ENCODE measurements around the gene MEP1A. TPM values are rescaled to one million over a fixed set of nuclear protein-coding genes. Genes with fewer than 3 reads are reported as not detected.

The MEP1A gene
- total and polyA plus RNA-seq, 3 experiments from 2014 or later = not detected

DNA sequence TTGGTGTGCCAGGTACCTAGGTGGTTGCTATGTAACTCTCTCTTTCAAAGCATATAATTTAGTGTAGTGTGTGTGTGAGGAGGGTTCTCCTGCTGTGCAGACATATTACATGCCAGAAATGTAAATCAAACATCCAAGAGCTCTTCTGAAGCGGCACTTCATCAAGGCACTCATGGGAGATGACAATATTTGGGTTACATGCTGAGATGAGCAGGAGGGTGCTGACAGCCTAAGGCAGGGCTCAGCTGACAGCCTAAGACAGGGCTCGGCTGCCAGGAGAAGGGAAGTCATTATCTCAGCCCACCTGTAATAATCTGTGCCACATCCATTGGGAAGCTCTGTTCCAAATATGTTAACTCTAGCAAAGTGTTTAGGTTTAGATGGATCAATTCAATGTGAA is 89.5 kb downstream of the MEP1A start:
- Histone ChIP-seq H3K36me3 (ENCODE audit: insufficient read depth, low read length) (no peaks in the 10 kb centered on the region), H3K4me3 (ENCODE audit: low read length) (no peak overlapping the region), H3K4me1 (ENCODE audit: insufficient read depth, low read length) (no peaks in the 10 kb centered on the region), H3K27me3 (ENCODE audit: insufficient read depth, low read length, poor library complexity, severe bottlenecking) (no peaks in the 10 kb centered on the region), H3K9me3 (ENCODE audit: low read length) (no peaks in the 10 kb centered on the region), H3K27ac (ENCODE audit: low read depth, low read length) (no peak overlapping the region)
- Mint-ChIP-seq H3K27me3 (peaks cover 3 to 10% of the 10 kb centered on the region in 2 donors), H3K9me3 (peaks cover 0 to 2% (median 0%) of the 10 kb centered on the region in 5 donors), H3K4me1 (no peaks in the 10 kb centered on the region), H3K27ac (no peak overlapping the region), H3K4me3 (no peak overlapping the region), H3K36me3 (no peaks in the 10 kb centered on the region)
- ChIA-PET CTCF (no interaction called here), POLR2A (no interaction called here)
- DNase-seq = no peak

DNA sequence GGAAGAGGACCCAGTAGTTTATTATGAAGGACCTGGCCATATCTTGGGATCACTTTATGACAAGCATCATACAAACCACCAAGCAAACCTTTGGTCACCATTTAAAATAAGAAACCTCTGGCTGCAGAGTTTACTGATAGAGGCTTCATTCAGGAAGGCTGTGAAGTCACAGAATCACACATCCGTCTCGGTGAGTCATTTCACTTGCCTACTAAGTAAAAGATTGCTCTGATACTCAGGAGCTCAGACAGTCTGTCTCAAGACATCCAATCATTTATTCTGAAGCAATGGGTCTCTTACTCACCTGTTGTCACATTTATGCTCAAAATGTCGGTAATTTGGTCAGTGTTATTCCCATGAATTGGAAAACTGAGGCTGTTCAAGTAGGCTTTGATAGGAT is 94.8 kb downstream of the MEP1A start:
- ChIA-PET POLR2A (no interaction called here), CTCF (no interaction called here)
- DNase-seq = no peak
- Mint-ChIP-seq H3K27ac (no peak overlapping the region), H3K27me3 (peaks cover 0 to 5% of the 10 kb centered on the region in 2 donors), H3K36me3 (no peaks in the 10 kb centered on the region), H3K4me3 (no peak overlapping the region), H3K9me3 (no peaks in the 10 kb centered on the region), H3K4me1 (no peaks in the 10 kb centered on the region)
- Histone ChIP-seq H3K4me1 (ENCODE audit: insufficient read depth, low read length) (no peaks in the 10 kb centered on the region), H3K4me3 (ENCODE audit: low read length) (no peak overlapping the region), H3K27ac (ENCODE audit: low read depth, low read length) (no peak overlapping the region), H3K27me3 (ENCODE audit: insufficient read depth, low read length, poor library complexity, severe bottlenecking) (no peaks in the 10 kb centered on the region), H3K36me3 (ENCODE audit: insufficient read depth, low read length) (no peaks in the 10 kb centered on the region), H3K9me3 (ENCODE audit: low read length) (no peaks in the 10 kb centered on the region)

DNA sequence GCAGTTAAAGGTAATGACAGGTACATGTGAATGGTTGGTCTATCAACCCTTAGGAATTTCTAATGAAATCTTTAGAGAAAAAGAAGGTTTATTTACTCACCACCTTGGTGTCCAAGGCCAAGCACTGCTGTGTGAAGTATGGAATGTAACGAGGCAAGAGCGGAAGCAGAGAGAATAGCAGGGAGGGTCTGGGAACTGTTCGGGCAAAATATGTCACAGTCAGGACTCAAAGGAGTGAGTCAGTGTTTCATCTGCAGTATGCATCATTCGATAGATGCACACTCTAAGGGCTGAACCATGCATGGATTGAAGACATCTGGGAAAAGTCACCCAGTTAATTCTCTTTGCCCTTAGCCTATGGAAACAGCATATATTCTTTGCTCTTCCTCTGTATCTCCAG is 95.4 kb downstream of the MEP1A start:
- Histone ChIP-seq H3K4me1 (ENCODE audit: insufficient read depth, low read length) (no peaks in the 10 kb centered on the region), H3K27ac (ENCODE audit: low read depth, low read length) (no peak overlapping the region), H3K27me3 (ENCODE audit: insufficient read depth, low read length, poor library complexity, severe bottlenecking) (no peaks in the 10 kb centered on the region), H3K4me3 (ENCODE audit: low read length) (no peak overlapping the region), H3K36me3 (ENCODE audit: insufficient read depth, low read length) (no peaks in the 10 kb centered on the region), H3K9me3 (ENCODE audit: low read length) (no peaks in the 10 kb centered on the region)
- CTCF ChIA-PET = no interaction called here
- Mint-ChIP-seq H3K27me3 (peaks cover 0 to 5% of the 10 kb centered on the region in 2 donors), H3K4me1 (no peaks in the 10 kb centered on the region), H3K4me3 (no peak overlapping the region), H3K36me3 (no peaks in the 10 kb centered on the region), H3K27ac (no peak overlapping the region), H3K9me3 (no peaks in the 10 kb centered on the region)
- no peak for DNase-seq
- POLR2A ChIA-PET = no interaction called here

Other genes with a start within 250 kb of the MEP1A start
- not detected for gene CYP39A1, start 140.6 kb upstream of the MEP1A start, total RNA-seq
- gene CYP39A1, start 140.6 kb upstream of the MEP1A start, polyA plus RNA-seq = not detected
- gene SLC25A27, start 140.4 kb upstream of the MEP1A start, total RNA-seq = under 1 TPM; 0.38 to 0.85 TPM
- gene SLC25A27, start 140.4 kb upstream of the MEP1A start, polyA plus RNA-seq = not detected
- not detected for gene TDRD6, start 105.5 kb upstream of the MEP1A start, total RNA-seq
- gene TDRD6, start 105.5 kb upstream of the MEP1A start, polyA plus RNA-seq = not detected
- gene PLA2G7, start 58.0 kb upstream of the MEP1A start, total RNA-seq = 1 to 10 TPM; 2.1 to 2.4 TPM
- gene PLA2G7, start 58.0 kb upstream of the MEP1A start, polyA plus RNA-seq = not detected
- gene ANKRD66, start 46.5 kb upstream of the MEP1A start, total RNA-seq = not detected
- not detected for gene ANKRD66, start 46.5 kb upstream of the MEP1A start, polyA plus RNA-seq
- gene ADGRF5, start 128.5 kb downstream of the MEP1A start, total RNA-seq = not detected
- not detected for gene ADGRF5, start 128.5 kb downstream of the MEP1A start, polyA plus RNA-seq
- gene ADGRF1, start 248.9 kb downstream of the MEP1A start, total RNA-seq = not detected
- not detected for gene ADGRF1, start 248.9 kb downstream of the MEP1A start, polyA plus RNA-seq